H1 (cell line): ENCODE measurements around the gene ACLY. TPM values are rescaled to one million over a fixed set of nuclear protein-coding genes. Genes with fewer than 3 reads are reported as not detected.

Experiments used
- CTCF ChIA-PET: fragments of 300-600 bp; sonication (Branson Sonifier 250); formaldehyde crosslinking; loops from one replicate; lab custom pipeline; 2021; ENCODE audit not compliant: partially characterized antibody; lab: Charles Lee
- POLR2A ChIA-PET: fragments of 300-600 bp; sonication (Branson Sonifier 250); formaldehyde crosslinking; loops from one replicate; lab custom pipeline; 2021; ENCODE audit warnings: inconsistent platforms; ENCODE audit not compliant: partially characterized antibody; lab: Charles Lee
- DNase-seq, 2 experiments: peaks; one replicate each; pipeline versions ENCODE4 v3.0.0 to v3.0.0-alpha.2; 2010 to 2022; ENCODE audit warnings: low spot score in 2 of 2, low read depth in 1 of 2, mixed read lengths in 1 of 2
- FAIRE-seq: peaks from 2 replicates; lab custom pipeline; 2011; peaks lifted over from hg19 to GRCh38; lab: Jason Lieb, UNC
- H2AFZ ChIP-seq: 2 replicates; pipeline ENCODE4 v1.8.1; 2012; ENCODE audit warnings: low read length, inconsistent platforms
- H2AK5ac ChIP-seq: 2 replicates; pipeline ENCODE4 v1.6.1; 2013; ENCODE audit warnings: low read depth, low read length
- H2BK120ac ChIP-seq: replicated peaks from 2 replicates; pipeline ENCODE3; 2013; ENCODE audit warnings: low read depth, low read length, inconsistent platforms
- H2BK12ac ChIP-seq: 2 replicates; pipeline ENCODE4 v1.6.1; 2013; ENCODE audit warnings: low read depth, low read length
- H2BK15ac ChIP-seq: 2 replicates; pipeline ENCODE4 v1.6.1; 2013; ENCODE audit warnings: low read length
- H2BK20ac ChIP-seq: 2 replicates; pipeline ENCODE4 v1.6.1; 2013; ENCODE audit warnings: low read length
- H2BK5ac ChIP-seq: 2 replicates; pipeline ENCODE4 v1.6.1; 2013; ENCODE audit warnings: low read depth, low read length
- H3K14ac ChIP-seq: 2 replicates; pipeline ENCODE4 v1.6.1; 2013; ENCODE audit warnings: inconsistent platforms; ENCODE audit not compliant: insufficient read length
- H3K18ac ChIP-seq: 2 replicates; pipeline ENCODE4 v1.6.1; 2013; ENCODE audit warnings: low read length; ENCODE audit errors: extremely low read depth
- H3K23ac ChIP-seq: 2 replicates; pipeline ENCODE4 v1.6.1; 2013; ENCODE audit warnings: inconsistent platforms; ENCODE audit not compliant: insufficient read length
- H3K23me2 ChIP-seq: 2 replicates; pipeline ENCODE4 v1.6.1; 2013; ENCODE audit warnings: low read depth, low read length
- H3K27ac ChIP-seq: 2 replicates; pipeline ENCODE4 v1.6.1; 2011; ENCODE audit warnings: low read depth, low read length, inconsistent platforms
- H3K27me3 ChIP-seq, 4 experiments: replicated peaks in 1 of 4; 1 replicate in 1 of 4; 2 replicates in 3 of 4; pipeline versions ENCODE4 v1.6.1 to v1.8.1; 2011 to 2013; ENCODE audit warnings: low read length in 3 of 4, mild to moderate bottlenecking in 3 of 4, inconsistent platforms in 2 of 4, mixed read lengths in 2 of 4, moderate library complexity in 1 of 4; ENCODE audit not compliant: control insufficient read depth in 3 of 4, insufficient read depth in 3 of 4; ENCODE audit errors: extremely low read depth in 1 of 4
- H3K36me3 ChIP-seq, 4 experiments: 2 replicates each; pipeline versions ENCODE4 v1.6.1 to v1.8.1; 2011 to 2013; ENCODE audit warnings: mild to moderate bottlenecking in 4 of 4, low read length in 3 of 4, moderate library complexity in 2 of 4, control low read depth in 1 of 4, inconsistent platforms in 1 of 4; ENCODE audit not compliant: insufficient read depth in 4 of 4, control insufficient read depth in 2 of 4
- H3K4ac ChIP-seq: replicated peaks from 2 replicates; pipeline ENCODE3; 2013; ENCODE audit warnings: low read length, low read depth, mixed read lengths, inconsistent platforms; ENCODE audit not compliant: insufficient read length
- H3K4me1 ChIP-seq, 4 experiments: replicated peaks in 1 of 4; 1 replicate in 1 of 4; 2 replicates in 3 of 4; pipeline versions ENCODE4 v1.6.1 to v1.8.1; 2011 to 2013; ENCODE audit warnings: low read length in 3 of 4, inconsistent platforms in 2 of 4, mixed read lengths in 1 of 4; ENCODE audit not compliant: insufficient read depth in 4 of 4, control insufficient read depth in 3 of 4
- H3K4me2 ChIP-seq, 2 experiments: 2 replicates each; pipeline versions ENCODE4 v1.6.1 to v1.8.1; 2011 to 2013; ENCODE audit warnings: low read depth in 2 of 2, low read length in 2 of 2, control low read depth in 1 of 2, inconsistent platforms in 1 of 2, mild to moderate bottlenecking in 1 of 2; ENCODE audit not compliant: insufficient read depth in 1 of 2
- H3K4me3 ChIP-seq, 4 experiments: fragments of 200-600, 300-600 bp in 1 of 4; sonication (generic), shearing (Covaris generic), sonication (Bioruptor Twin) in 1 of 4; 2 replicates each; pipeline versions ENCODE4 v1.5.1 to v1.8.1; 2011 to 2016; ENCODE audit warnings: low read length in 4 of 4, low read depth in 3 of 4, control low read depth in 2 of 4, inconsistent platforms in 2 of 4, mild to moderate bottlenecking in 2 of 4, mixed read lengths in 1 of 4, moderate library complexity in 1 of 4; ENCODE audit not compliant: insufficient read depth in 2 of 4; ENCODE audit errors: extremely low read depth in 1 of 4
- H3K56ac ChIP-seq: replicated peaks from 2 replicates; pipeline ENCODE3; 2013; ENCODE audit warnings: low read depth, mild to moderate bottlenecking, mixed read lengths, low read length, inconsistent platforms; ENCODE audit not compliant: insufficient read length
- H3K79me1 ChIP-seq: 2 replicates; pipeline ENCODE4 v1.6.1; 2013; ENCODE audit warnings: low read depth, low read length, control low read depth
- H3K79me2 ChIP-seq, 2 experiments: 2 replicates each; pipeline versions ENCODE4 v1.6.1 to v1.8.1; 2012 to 2013; ENCODE audit warnings: low read length in 2 of 2, mild to moderate bottlenecking in 2 of 2, inconsistent platforms in 1 of 2; ENCODE audit not compliant: insufficient read depth in 2 of 2, control insufficient read depth in 1 of 2
- H3K9ac ChIP-seq, 4 experiments: replicated peaks in 1 of 4; 1 replicate in 1 of 4; 2 replicates in 3 of 4; pipeline versions ENCODE4 v1.6.1 to v1.8.1; 2011 to 2013; ENCODE audit warnings: low read depth in 3 of 4, low read length in 3 of 4, control low read depth in 2 of 4, mild to moderate bottlenecking in 2 of 4, moderate library complexity in 2 of 4, inconsistent platforms in 1 of 4; ENCODE audit errors: extremely low read depth in 1 of 4
- H3K9me3 ChIP-seq, 2 experiments: 2 replicates each; pipeline versions ENCODE4 v1.6.1 to v1.8.1; 2012 to 2013; ENCODE audit warnings: mild to moderate bottlenecking in 2 of 2, moderate library complexity in 2 of 2, control low read depth in 1 of 2, inconsistent platforms in 1 of 2, low read depth in 1 of 2, low read length in 1 of 2, mixed read lengths in 1 of 2; ENCODE audit not compliant: insufficient read depth in 2 of 2
- H4K20me1 ChIP-seq, 2 experiments: replicated peaks in 1 of 2; 2 replicates each; pipeline versions ENCODE3 to v1.8.1; 2011 to 2013; ENCODE audit warnings: inconsistent platforms in 2 of 2, low read length in 2 of 2, mild to moderate bottlenecking in 1 of 2; ENCODE audit not compliant: insufficient read depth in 2 of 2, control insufficient read depth in 1 of 2
- H4K5ac ChIP-seq: 2 replicates; pipeline ENCODE4 v1.6.1; 2013; ENCODE audit warnings: low read length, low read depth, mixed read lengths, inconsistent platforms; ENCODE audit not compliant: insufficient read length
- H4K8ac ChIP-seq: 2 replicates; pipeline ENCODE4 v1.8.0; 2013; ENCODE audit warnings: mild to moderate bottlenecking, moderate library complexity, low read length, inconsistent platforms; ENCODE audit not compliant: insufficient read depth; ENCODE audit errors: extremely low read depth
- H4K91ac ChIP-seq: replicated peaks from 2 replicates; pipeline ENCODE3; 2013; ENCODE audit warnings: low read length, mixed read lengths, inconsistent platforms; ENCODE audit not compliant: insufficient read length
- BACH1 ChIP-seq: IDR thresholded peaks from 2 replicates; pipeline ENCODE4 v1.6.1; 2012; ENCODE audit warnings: low read length, improper control_type of control experiment
- CTBP2 ChIP-seq: IDR thresholded peaks from 2 replicates; pipeline ENCODE4 v1.7.0; 2011; ENCODE audit warnings: borderline replicate concordance, mild to moderate bottlenecking, moderate library complexity, mixed read lengths, low read length; ENCODE audit not compliant: insufficient read depth, insufficient read length
- SAP30 ChIP-seq: fragments of 300-600 bp; sonication (generic); IDR thresholded peaks from 2 replicates; pipeline ENCODE4 v1.7.1; 2012; ENCODE audit warnings: low read length, moderate library complexity, mild to moderate bottlenecking, inconsistent platforms; ENCODE audit not compliant: insufficient read depth, insufficient replicate concordance
- TAF7 ChIP-seq: optimal IDR thresholded peaks from 2 replicates; pipeline ENCODE3; 2011; ENCODE audit warnings: low read depth, mild to moderate bottlenecking, inconsistent platforms, low read length, moderate library complexity, borderline replicate concordance
- ZNF274 ChIP-seq: IDR thresholded peaks from 2 replicates; pipeline ENCODE4 v1.7.0; 2012; ENCODE audit warnings: low read length, borderline replicate concordance; ENCODE audit errors: extremely low read depth
- WGBS, 2 experiments: shearing (Covaris generic) in 1 of 2; methylation state at CpG; one replicate each; pipeline versions ENCODE4 v1.1.6 to v1.1.7; 2013 to 2015; ENCODE audit warnings: low lambda C conversion rate in 2 of 2, mixed read lengths in 2 of 2, inconsistent platforms in 1 of 2, low coverage in 1 of 2, missing lambda C conversion rate in 1 of 2; ENCODE audit not compliant: insufficient replicate concordance in 2 of 2, insufficient coverage in 1 of 2, insufficient read length in 1 of 2; ENCODE audit errors: extremely low coverage in 1 of 2, missing lambda C conversion rate in 1 of 2; 5-methylcytosine and 5-hydroxymethylcytosine counted together
- polyA plus RNA-seq, 7 experiments: library from polyadenylated mRNA; depleted of rRNA in 3 of 7; stranded (reverse) in 5 of 7; unstranded in 2 of 7; fragments of >200 nt in 5 of 7; fragments of 200-250 nt in 2 of 7; gene quantifications; 1 replicate in 5 of 7; 2 replicates in 1 of 7; 4 replicates in 1 of 7; pipeline versions ENCODE4 v1.2.1 to v1.2.3, GENCODE V29; 2011 to 2013; ENCODE audit warnings: missing spikeins in 2 of 7, mixed read lengths in 2 of 7
- total RNA-seq: library from RNA; stranded (reverse); fragmentation: NEBNext Ultra II Directional; extraction: Animal tissue kit (Norgen Biotek cat#: 25700); gene quantifications from 2 replicates; pipeline ENCODE4 v1.2.1, GENCODE V29; 2021
- TF ChIP-seq, protein P1 (sequence below), 3 experiments: IDR thresholded peaks; 1 replicate in 2 of 3; 2 replicates in 1 of 3; pipeline versions ENCODE4 v1.5.1 to v1.6.1; 2011; ENCODE audit warnings: low read length in 3 of 3, mild to moderate bottlenecking in 3 of 3, inconsistent platforms in 2 of 3, low read depth in 1 of 3, moderate library complexity in 1 of 3; ENCODE audit not compliant: insufficient read depth in 1 of 3; ENCODE audit errors: control extremely low read depth in 1 of 3
- TF ChIP-seq, protein P2 (sequence below): IDR thresholded peaks from 2 replicates; pipeline ENCODE4 v1.6.1; 2012; ENCODE audit warnings: low read length, inconsistent platforms

ACLY gene
- total and polyA plus RNA-seq, 2 of the 8 experiments (the other 6 are each of a cell fraction or from before 2014, with no cell fraction given): 167 to 393 TPM

DNA sequence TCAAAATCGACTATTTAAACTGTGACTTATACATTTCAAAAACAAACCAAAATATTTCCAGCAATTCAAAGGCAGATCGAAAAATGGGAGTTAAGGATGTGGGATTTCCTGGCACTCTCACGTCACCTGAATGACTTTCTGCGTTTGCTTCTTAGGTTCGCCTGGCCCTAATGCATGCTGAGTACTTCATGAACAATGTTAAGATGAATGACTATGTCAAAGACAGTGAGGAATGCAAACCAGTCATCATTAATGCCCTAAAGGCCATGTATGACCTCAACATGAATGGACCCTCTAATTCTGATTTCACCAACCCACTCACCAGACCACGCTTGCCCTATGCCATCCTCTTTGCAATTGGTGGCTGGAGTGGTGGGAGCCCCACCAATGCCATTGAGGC, 73.8 kb downstream of the ACLY start:
- Histone ChIP-seq H4K91ac (no peak overlapping the region), H2BK12ac (no peak overlapping the region), H2BK5ac (no peak overlapping the region), H2BK20ac (no peak overlapping the region), H4K8ac (no peak overlapping the region), H3K9me3 (no peaks in the 10 kb centered on the region), H3K9ac (no peak overlapping the region), H3K14ac (no peak overlapping the region), H3K4me3 (no peak overlapping the region), H3K23ac (no peak overlapping the region), H3K4me2 (no peak overlapping the region), H3K27ac (no peak overlapping the region), H2BK120ac (no peak overlapping the region), H3K4ac (no peak overlapping the region), H3K79me2 (peaks cover 0 to 12% of the 10 kb centered on the region in 2 experiments; a peak in 2 of 4 replicates), H3K23me2 (no peaks in the 10 kb centered on the region), H4K20me1 (no peaks in the 10 kb centered on the region), H3K79me1 (no peaks in the 10 kb centered on the region), H3K27me3 (no peaks in the 10 kb centered on the region), H2AK5ac (no peak overlapping the region), H3K18ac (no peak overlapping the region), H2BK15ac (no peak overlapping the region), H3K56ac (no peak overlapping the region), H4K5ac (no peak overlapping the region), H3K4me1 (no peaks in the 10 kb centered on the region), H2AFZ (no peak overlapping the region), H3K36me3 (peaks cover 0 to 2% (median 0%) of the 10 kb centered on the region in 4 experiments; a peak in 1 of 8 replicates)
- ChIA-PET POLR2A (no interaction called here), CTCF (no interaction called here)
- no peak for TF ChIP-seq TAF7
- no peak for TF ChIP-seq SAP30
- no peak for TF ChIP-seq ZNF274
- TF ChIP-seq, protein P1, sequence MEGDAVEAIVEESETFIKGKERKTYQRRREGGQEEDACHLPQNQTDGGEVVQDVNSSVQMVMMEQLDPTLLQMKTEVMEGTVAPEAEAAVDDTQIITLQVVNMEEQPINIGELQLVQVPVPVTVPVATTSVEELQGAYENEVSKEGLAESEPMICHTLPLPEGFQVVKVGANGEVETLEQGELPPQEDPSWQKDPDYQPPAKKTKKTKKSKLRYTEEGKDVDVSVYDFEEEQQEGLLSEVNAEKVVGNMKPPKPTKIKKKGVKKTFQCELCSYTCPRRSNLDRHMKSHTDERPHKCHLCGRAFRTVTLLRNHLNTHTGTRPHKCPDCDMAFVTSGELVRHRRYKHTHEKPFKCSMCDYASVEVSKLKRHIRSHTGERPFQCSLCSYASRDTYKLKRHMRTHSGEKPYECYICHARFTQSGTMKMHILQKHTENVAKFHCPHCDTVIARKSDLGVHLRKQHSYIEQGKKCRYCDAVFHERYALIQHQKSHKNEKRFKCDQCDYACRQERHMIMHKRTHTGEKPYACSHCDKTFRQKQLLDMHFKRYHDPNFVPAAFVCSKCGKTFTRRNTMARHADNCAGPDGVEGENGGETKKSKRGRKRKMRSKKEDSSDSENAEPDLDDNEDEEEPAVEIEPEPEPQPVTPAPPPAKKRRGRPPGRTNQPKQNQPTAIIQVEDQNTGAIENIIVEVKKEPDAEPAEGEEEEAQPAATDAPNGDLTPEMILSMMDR (IDR thresholded peaks at IDR 0.05; ENCODE audit: control extremely low read depth in 1 of 3, insufficient read depth in 1 of 3, low read depth in 1 of 3, low read length in 3 of 3): no peak
- TF ChIP-seq BACH1: no peak
- TF ChIP-seq, protein P2, sequence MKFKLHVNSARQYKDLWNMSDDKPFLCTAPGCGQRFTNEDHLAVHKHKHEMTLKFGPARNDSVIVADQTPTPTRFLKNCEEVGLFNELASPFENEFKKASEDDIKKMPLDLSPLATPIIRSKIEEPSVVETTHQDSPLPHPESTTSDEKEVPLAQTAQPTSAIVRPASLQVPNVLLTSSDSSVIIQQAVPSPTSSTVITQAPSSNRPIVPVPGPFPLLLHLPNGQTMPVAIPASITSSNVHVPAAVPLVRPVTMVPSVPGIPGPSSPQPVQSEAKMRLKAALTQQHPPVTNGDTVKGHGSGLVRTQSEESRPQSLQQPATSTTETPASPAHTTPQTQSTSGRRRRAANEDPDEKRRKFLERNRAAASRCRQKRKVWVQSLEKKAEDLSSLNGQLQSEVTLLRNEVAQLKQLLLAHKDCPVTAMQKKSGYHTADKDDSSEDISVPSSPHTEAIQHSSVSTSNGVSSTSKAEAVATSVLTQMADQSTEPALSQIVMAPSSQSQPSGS: no peak
- TF ChIP-seq CTBP2: no peak
- 84% methylated on average over 6 of the region's 6 CpGs; no CpG with 5 or more reads in 1 of the 2 experiments for WGBS, 2 experiments
- FAIRE-seq (no peak), DNase-seq (no peak)
